GM12864 (cell line): ENCODE data around the gene SSH2.

ENCODE experiments used
- DNase-seq: peaks from one replicate; pipeline ENCODE4 v3.0.0-alpha.2; 2011; ENCODE audit warnings: low read depth
- H3K4me3 ChIP-seq: 2 replicates; pipeline ENCODE4 v1.5.1; 2011; ENCODE audit warnings: mild to moderate bottlenecking, low read depth, low read length, control low read depth
- CTCF ChIP-seq: IDR thresholded peaks from 2 replicates; pipeline ENCODE4 v1.5.1; 2011; ENCODE audit warnings: low read depth, mild to moderate bottlenecking, moderate library complexity, low read length, control low read depth, inconsistent platforms; ENCODE audit errors: missing control alignments

SSH2 gene

DNA sequence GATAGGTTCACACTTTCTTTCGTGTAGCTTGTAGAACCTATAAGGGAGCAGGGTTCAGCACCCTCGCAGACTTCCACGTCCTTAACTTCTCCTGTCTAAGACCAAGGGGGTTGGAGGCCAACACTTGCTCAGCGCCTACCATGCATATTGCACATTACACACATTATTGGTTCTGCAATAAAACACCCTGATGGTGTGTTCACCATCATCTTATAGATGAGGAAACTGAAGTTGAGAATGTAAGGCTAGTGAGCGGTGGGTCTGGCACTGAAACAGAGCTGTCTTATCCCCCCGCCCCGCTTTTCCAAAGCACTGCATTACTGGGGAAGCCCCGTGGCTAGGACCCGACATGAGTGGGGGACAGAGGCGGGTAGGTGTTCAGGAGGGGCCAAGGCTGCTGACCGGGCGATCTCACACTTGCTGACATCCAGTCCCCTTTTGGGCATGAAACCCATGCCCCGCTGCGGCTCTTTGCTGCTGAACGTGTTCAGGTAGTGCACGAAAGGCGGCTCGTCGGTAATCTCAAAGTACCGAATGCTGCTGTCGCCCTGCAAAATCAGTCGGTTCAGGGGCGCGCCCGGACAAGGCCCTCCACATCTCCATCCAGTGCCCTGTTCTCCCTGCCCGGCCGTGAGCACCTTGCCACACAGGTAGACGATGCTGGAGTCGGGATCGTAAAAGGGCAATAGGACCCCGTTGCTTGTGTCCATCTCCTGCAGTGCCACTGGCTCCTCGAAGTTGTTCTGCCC, 313.6 kb downstream of the SSH2 start:
- peak overlapping the region; percentile 40 for H3K4me3 ChIP-seq
- DNase-seq = no peak
- no peak for TF ChIP-seq CTCF

- peak overlapping the region; percentile 40 for H3K4me3 ChIP-seq
- peak; percentile 36 for DNase-seq
- TF ChIP-seq CTCF = no peak
Measured at GRCh38 chr17:29615492-29616299, 314.3 kb downstream of the SSH2 start.

GRCh38 chr17:29615048-29615385, 315.0 kb downstream of the SSH2 start:
- no peak for TF ChIP-seq CTCF
- DNase-seq = no peak
- peak overlapping the region; percentile 39 for H3K4me3 ChIP-seq

GRCh38 chr17:29614349-29615047, 315.5 kb downstream of the SSH2 start:
- H3K4me3 ChIP-seq = no peak overlapping the region
- DNase-seq = no peak
- no peak for TF ChIP-seq CTCF

DNA sequence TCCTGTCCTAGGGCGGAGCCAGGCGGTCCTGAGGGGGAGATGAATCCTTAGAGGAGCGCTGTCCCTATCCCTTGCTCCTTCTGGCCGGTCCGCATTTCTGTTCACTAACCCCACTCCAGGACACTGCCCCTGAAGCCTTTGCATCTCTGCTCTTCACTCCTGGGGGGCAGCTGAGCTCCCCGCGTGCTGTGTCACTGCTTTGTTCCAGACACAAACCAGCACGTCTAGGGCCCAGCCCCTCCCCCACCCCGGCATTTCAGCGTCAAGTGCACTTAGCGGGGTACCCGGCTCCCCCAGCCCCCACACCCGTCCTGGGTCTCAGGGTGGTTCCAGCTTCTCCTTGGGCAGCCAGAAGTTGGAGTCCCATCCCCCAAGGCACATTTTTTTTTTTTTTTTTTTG, 316.2 kb downstream of the SSH2 start:
- H3K4me3 ChIP-seq = no peak overlapping the region
- no peak for TF ChIP-seq CTCF
- DNase-seq = no peak

GRCh38 chr17:29613352-29613837, 316.6 kb downstream of the SSH2 start:
- peak overlapping the region; percentile 25; the same call in 1 of the 2 replicates for H3K4me3 ChIP-seq
- peak; percentile 86 for TF ChIP-seq CTCF
- peak; percentile 50 for DNase-seq
